Small intestine (tissue), 7 donors: Measurements from ENCODE around the gene SERPINF2. TPM values are rescaled to one million over a fixed set of nuclear protein-coding genes. Genes with fewer than 3 reads are reported as not detected.

Experiments used
- DNase-seq, 2 donors: peaks; one replicate each; pipeline versions ENCODE4 v3.0.0 to v3.0.0-alpha.2; 2013
- FAIRE-seq: peaks from 2 replicates; lab custom pipeline; 2012; peaks lifted over from hg19 to GRCh38; lab: Jason Lieb, UNC
- H3K27ac ChIP-seq, 3 donors: one replicate each; pipeline ENCODE4 v1.5.1; 2013; ENCODE audit warnings: low read length in 2 of 3, mild to moderate bottlenecking in 2 of 3, control low read depth in 1 of 3, inconsistent platforms in 1 of 3, low read depth in 1 of 3, moderate library complexity in 1 of 3
- H3K27me3 ChIP-seq, 3 donors: one replicate each; pipeline ENCODE4 v1.6.1; 2013; ENCODE audit warnings: low read length in 3 of 3, inconsistent platforms in 1 of 3; ENCODE audit not compliant: control insufficient read depth in 3 of 3, insufficient read depth in 3 of 3
- H3K36me3 ChIP-seq, 3 donors: one replicate each; pipeline ENCODE4 v1.6.1; 2013; ENCODE audit warnings: low read length in 3 of 3, inconsistent platforms in 1 of 3, low read depth in 1 of 3, mild to moderate bottlenecking in 1 of 3, moderate library complexity in 1 of 3; ENCODE audit not compliant: control insufficient read depth in 3 of 3, insufficient read depth in 2 of 3
- H3K4me1 ChIP-seq, 3 donors: one replicate each; pipeline ENCODE4 v1.6.1; 2013; ENCODE audit warnings: low read length in 2 of 3, inconsistent platforms in 1 of 3, low read depth in 1 of 3, mild to moderate bottlenecking in 1 of 3, moderate library complexity in 1 of 3; ENCODE audit not compliant: control insufficient read depth in 3 of 3, insufficient read depth in 2 of 3
- H3K4me3 ChIP-seq, 3 donors: one replicate each; pipeline ENCODE4 v1.5.1; 2013; ENCODE audit warnings: low read length in 3 of 3, control low read depth in 1 of 3, inconsistent platforms in 1 of 3, low read depth in 1 of 3, mild to moderate bottlenecking in 1 of 3, moderate library complexity in 1 of 3
- H3K9me3 ChIP-seq, 2 donors: one replicate each; pipeline ENCODE4 v1.6.1; 2013; ENCODE audit warnings: low read depth in 1 of 2, low read length in 1 of 2; ENCODE audit not compliant: control insufficient read depth in 2 of 2, insufficient read depth in 1 of 2
- WGBS, 3 donors: extraction: QIAGEN DNeasy Blood & Tissue Kit; methylation state at CpG; one replicate each; pipeline ENCODE4 v1.1.7; 2013; 5-methylcytosine and 5-hydroxymethylcytosine counted together
- polyA plus RNA-seq, 4 donors: library from polyadenylated mRNA; stranded (reverse) in 3 of 4; unstranded in 1 of 4; fragments of 200-250 nt in 3 of 4; fragments of 120-200 nt in 1 of 4; gene quantifications; one replicate each; pipeline versions ENCODE4 v1.2.1 to v1.2.3, GENCODE V29; 2013
- donor health status: healthy with polysubstance abuse.
- donor health status: control.
- donor health status: control.
- donor health status: Bipolar disorder and iron deficiency.
- donor health status: healthy.

SERPINF2 gene
- polyA plus RNA-seq, 4 donors, result 0.89 to 29.9 (median 3.1) TPM

GRCh38 chr17:1776857-1777256 lies 34.2 kb downstream of the SERPINF2 start:
- no peak for FAIRE-seq
- Histone ChIP-seq H3K27me3 (no peaks in the 10 kb centered on the region), H3K9me3 (no peaks in the 10 kb centered on the region), H3K36me3 (peaks cover 0 to 57% (median 2%) of the 10 kb centered on the region in 3 donors), H3K4me3 (no peak overlapping the region), H3K4me1 (no peaks in the 10 kb centered on the region), H3K27ac (no peak overlapping the region)
- 93 to 94% (median 93%) methylated on average over 6 to 7 of the region's 7 CpGs for WGBS, 3 donors
- DNase-seq, result no peak

- Histone ChIP-seq H3K4me1 (peaks cover 0 to 14% (median 0%) of the 10 kb centered on the region in 3 donors), H3K27ac (peak overlapping the region in 2 of 3 donors; percentile 34 to 92), H3K4me3 (no peak overlapping the region), H3K27me3 (no peaks in the 10 kb centered on the region), H3K36me3 (peaks cover 0 to 77% (median 2%) of the 10 kb centered on the region in 3 donors), H3K9me3 (no peaks in the 10 kb centered on the region)
- FAIRE-seq, result no peak
- peak in 1 of 2 donors; percentile 46 for DNase-seq
- 32 to 54% (median 48%) methylated on average over 8 of the region's 8 CpGs for WGBS, 3 donors
Measured at GRCh38 chr17:1779571-1780131, 37.0 kb downstream of the SERPINF2 start.

DNA sequence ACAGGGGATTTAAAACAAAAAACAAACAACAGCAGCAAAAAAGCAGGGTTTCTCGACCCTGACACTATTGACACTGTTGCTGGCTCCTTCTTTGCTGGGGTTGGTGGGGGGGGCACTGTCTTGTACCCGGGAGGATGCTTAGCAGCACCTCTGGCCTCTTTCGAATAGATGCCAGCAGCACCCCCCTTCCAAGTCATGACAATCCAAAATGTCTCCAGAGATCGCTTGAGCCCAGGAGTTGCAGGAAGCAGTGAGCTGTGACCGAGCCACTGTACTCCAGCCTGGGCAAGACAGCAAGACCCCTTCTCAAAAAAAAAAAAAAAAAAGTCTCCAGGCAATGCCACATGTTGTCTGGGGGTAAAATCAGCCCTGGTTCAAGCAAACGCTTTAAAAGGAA lies 39.5 kb downstream of the SERPINF2 start:
- DNase-seq (no peak), FAIRE-seq (no peak)
- 65 to 81% (median 75%) methylated on average over 6 of the region's 6 CpGs for WGBS, 3 donors
- H3K27ac ChIP-seq, result peak overlapping the region in 1 of 3 donors; percentile 99
- peaks cover 0 to 80% (median 0%) of the 10 kb centered on the region in 3 donors for H3K36me3 ChIP-seq
- H3K9me3 ChIP-seq, result no peaks in the 10 kb centered on the region
- H3K27me3 ChIP-seq, result no peaks in the 10 kb centered on the region
- no peak overlapping the region for H3K4me3 ChIP-seq
- H3K4me1 ChIP-seq, result peaks cover 2 to 30% (median 6%) of the 10 kb centered on the region in 3 donors

- no peak for DNase-seq
- no peaks in the 10 kb centered on the region for H3K9me3 ChIP-seq
- H3K4me1 ChIP-seq, result peaks cover 2 to 38% (median 6%) of the 10 kb centered on the region in 3 donors
- peak overlapping the region; percentile 77 to 99 (median 80) for H3K27ac ChIP-seq
- H3K36me3 ChIP-seq, result peaks cover 0 to 73% (median 0%) of the 10 kb centered on the region in 3 donors
- 82 to 89% (median 87%) methylated on average over 19 of the region's 19 CpGs for WGBS, 3 donors
- H3K27me3 ChIP-seq, result no peaks in the 10 kb centered on the region
- FAIRE-seq, result no peak
- no peak overlapping the region for H3K4me3 ChIP-seq
Measured at GRCh38 chr17:1783271-1783670, 40.6 kb downstream of the SERPINF2 start.

- peak overlapping the region; percentile 77 to 99 (median 80) for H3K27ac ChIP-seq
- FAIRE-seq (no peak), DNase-seq (peak; percentile 36 to 76)
- H3K9me3 ChIP-seq, result no peaks in the 10 kb centered on the region
- peaks cover 2 to 38% (median 6%) of the 10 kb centered on the region in 3 donors for H3K4me1 ChIP-seq
- no peaks in the 10 kb centered on the region for H3K27me3 ChIP-seq
- WGBS, 3 donors, result 60 to 73% (median 71%) methylated on average over 16 of the region's 16 CpGs
- H3K36me3 ChIP-seq, result peaks cover 0 to 66% (median 0%) of the 10 kb centered on the region in 3 donors
- no peak overlapping the region for H3K4me3 ChIP-seq
Measured at GRCh38 chr17:1783834-1784611, 41.4 kb downstream of the SERPINF2 start.

- Histone ChIP-seq H3K27me3 (no peaks in the 10 kb centered on the region), H3K9me3 (no peaks in the 10 kb centered on the region), H3K4me3 (no peak overlapping the region), H3K36me3 (peaks cover 0 to 54% (median 0%) of the 10 kb centered on the region in 3 donors), H3K4me1 (peaks cover 2 to 40% (median 6%) of the 10 kb centered on the region in 3 donors), H3K27ac (peak overlapping the region; percentile 81 to 93 (median 87))
- DNase-seq (peak in 1 of 2 donors; percentile 53), FAIRE-seq (no peak)
- 58 to 67% (median 63%) methylated on average over 4 of the region's 4 CpGs for WGBS, 3 donors
Measured at GRCh38 chr17:1785930-1786329, 43.3 kb downstream of the SERPINF2 start.

DNA sequence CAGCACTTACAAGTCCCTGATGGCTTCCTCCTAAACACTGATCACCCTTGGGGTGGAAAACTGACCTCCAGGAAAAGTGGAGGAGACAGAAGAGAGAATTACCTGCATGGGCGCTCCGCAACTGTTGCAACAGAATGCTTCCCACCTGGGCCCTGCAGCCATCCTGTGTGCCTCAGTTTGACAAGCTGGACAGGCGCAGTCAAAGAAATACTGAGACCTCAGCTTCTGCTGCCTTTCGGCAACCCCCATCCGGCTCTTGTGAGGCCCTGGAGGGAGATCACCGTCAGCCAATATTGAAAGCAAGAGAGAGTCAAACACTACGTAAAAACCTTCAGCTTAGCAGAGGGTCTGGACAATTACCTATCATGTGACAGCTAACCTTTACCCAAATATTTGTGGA lies 44.0 kb downstream of the SERPINF2 start:
- Histone ChIP-seq H3K27ac (peak overlapping the region; percentile 81 to 93 (median 87)), H3K27me3 (no peaks in the 10 kb centered on the region), H3K4me3 (no peak overlapping the region), H3K9me3 (no peaks in the 10 kb centered on the region), H3K36me3 (peaks cover 0 to 48% (median 0%) of the 10 kb centered on the region in 3 donors), H3K4me1 (peaks cover 2 to 40% (median 6%) of the 10 kb centered on the region in 3 donors)
- WGBS, 3 donors, result 86 to 94% (median 88%) methylated on average over 7 of the region's 7 CpGs
- DNase-seq, result no peak
- no peak for FAIRE-seq

DNA sequence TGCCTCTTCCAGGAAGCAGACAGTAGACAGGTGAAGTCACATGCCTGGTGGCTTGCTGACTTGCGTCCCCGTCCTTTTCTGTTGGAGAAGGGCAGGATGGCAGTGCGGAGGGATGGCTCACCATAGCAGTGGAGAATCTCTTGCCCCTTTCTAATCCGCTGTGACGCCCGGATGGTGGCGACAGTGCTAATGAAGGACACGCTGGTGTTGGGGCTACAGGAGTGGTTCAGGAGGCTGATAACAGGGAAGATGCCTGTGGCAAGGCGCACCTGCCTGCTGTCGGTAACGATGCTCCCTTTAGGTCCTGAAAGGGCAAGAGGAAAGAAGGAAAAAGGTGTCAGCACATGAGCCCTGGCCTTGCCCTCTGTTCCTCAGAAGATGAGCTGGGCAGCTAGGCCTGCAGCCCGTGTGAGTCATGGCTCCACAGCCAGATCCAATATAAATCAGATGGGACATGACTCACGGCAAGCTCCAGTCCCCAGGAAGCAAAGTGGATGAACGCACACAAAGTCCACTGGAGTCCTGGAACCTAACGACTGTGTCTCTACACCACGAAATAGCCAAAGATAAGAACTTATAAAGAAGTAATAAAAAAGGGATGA lies 44.7 kb downstream of the SERPINF2 start:
- Histone ChIP-seq H3K4me3 (no peak overlapping the region), H3K27ac (peak overlapping the region; percentile 81 to 93 (median 87)), H3K27me3 (no peaks in the 10 kb centered on the region), H3K4me1 (peaks cover 2 to 41% (median 6%) of the 10 kb centered on the region in 3 donors), H3K9me3 (no peaks in the 10 kb centered on the region), H3K36me3 (peaks cover 0 to 43% (median 0%) of the 10 kb centered on the region in 3 donors)
- peak; percentile 93 to 99 for DNase-seq
- 26 to 60% (median 45%) methylated on average over 16 of the region's 16 CpGs for WGBS, 3 donors
- peak; percentile 93 for FAIRE-seq
